Stomach (tissue), 4 donors: Measurements from ENCODE around the gene TRIM52.
"Not testable (repeated sequence)": the region's sequence is repeated elsewhere in the genome, so short reads cannot be mapped to it uniquely, and the experiment has no call there.

Experiments
- POLR2A ChIP-seq, 4 donors: fragments of 450-650 bp; IDR thresholded peaks; one replicate each; pipeline ENCODE4 v1.6.1; 2016; ENCODE audit warnings: antibody characterized with exemption in 4 of 4, control low read depth in 2 of 4, mild to moderate bottlenecking in 1 of 4, moderate library complexity in 1 of 4
- POLR2AphosphoS5 ChIP-seq, 3 donors: sonication (generic); formaldehyde crosslinking; IDR thresholded peaks; one replicate each; pipeline ENCODE4 v1.6.1; 2016; ENCODE audit warnings: antibody characterized with exemption in 3 of 3
- TF ChIP-seq, protein P1 (sequence below), 7 experiments: fragments of 450-650 bp in 4 of 7; fragments of 200-600 bp in 3 of 7; sonication (generic) in 3 of 7; IDR thresholded peaks; one replicate each; pipeline ENCODE4 v1.5.1; 2016 to 2019; ENCODE audit warnings: antibody characterized with exemption in 7 of 7, control low read depth in 2 of 7, mild to moderate bottlenecking in 1 of 7

- TF ChIP-seq, protein P1, sequence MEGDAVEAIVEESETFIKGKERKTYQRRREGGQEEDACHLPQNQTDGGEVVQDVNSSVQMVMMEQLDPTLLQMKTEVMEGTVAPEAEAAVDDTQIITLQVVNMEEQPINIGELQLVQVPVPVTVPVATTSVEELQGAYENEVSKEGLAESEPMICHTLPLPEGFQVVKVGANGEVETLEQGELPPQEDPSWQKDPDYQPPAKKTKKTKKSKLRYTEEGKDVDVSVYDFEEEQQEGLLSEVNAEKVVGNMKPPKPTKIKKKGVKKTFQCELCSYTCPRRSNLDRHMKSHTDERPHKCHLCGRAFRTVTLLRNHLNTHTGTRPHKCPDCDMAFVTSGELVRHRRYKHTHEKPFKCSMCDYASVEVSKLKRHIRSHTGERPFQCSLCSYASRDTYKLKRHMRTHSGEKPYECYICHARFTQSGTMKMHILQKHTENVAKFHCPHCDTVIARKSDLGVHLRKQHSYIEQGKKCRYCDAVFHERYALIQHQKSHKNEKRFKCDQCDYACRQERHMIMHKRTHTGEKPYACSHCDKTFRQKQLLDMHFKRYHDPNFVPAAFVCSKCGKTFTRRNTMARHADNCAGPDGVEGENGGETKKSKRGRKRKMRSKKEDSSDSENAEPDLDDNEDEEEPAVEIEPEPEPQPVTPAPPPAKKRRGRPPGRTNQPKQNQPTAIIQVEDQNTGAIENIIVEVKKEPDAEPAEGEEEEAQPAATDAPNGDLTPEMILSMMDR (IDR thresholded peaks at IDR 0.05), result not testable (repeated sequence)
- not testable (repeated sequence) for TF ChIP-seq POLR2A, POLR2AphosphoS5 (IDR thresholded peaks at IDR 0.05)
These were observed 26.4 kb upstream of the TRIM52 start for GRCh38 chr5:181287331-181287730.
